HepG2 (cell line): ENCODE measurements around the gene CAMTA1. TPM values are rescaled to one million over a fixed set of nuclear protein-coding genes. Genes with fewer than 3 reads are reported as not detected.

Source experiments
- CCAR2 ChIP-seq: fragments of 200-400 bp; formaldehyde crosslinking; optimal IDR thresholded peaks from 2 replicates; pipeline ENCODE3; 2018; ENCODE audit warnings: low read depth, mild to moderate bottlenecking, low read length, moderate library complexity
- HOXA7 ChIP-seq: sonication (generic); formaldehyde crosslinking; IDR thresholded peaks from 2 replicates; pipeline ENCODE4 v1.8.1; 2022; ENCODE audit warnings: mild to moderate bottlenecking, missing genetic modification reagents, moderate library complexity
- KAT7 ChIP-seq: IDR thresholded peaks from 2 replicates; pipeline ENCODE4 v1.6.1; 2018; ENCODE audit warnings: borderline replicate concordance, missing compliant biosample characterization
- KDM6A ChIP-seq: IDR thresholded peaks from 2 replicates; pipeline ENCODE4 v1.6.1; 2016; ENCODE audit warnings: low read depth
- PLRG1 ChIP-seq: fragments of 450-650 bp; conservative IDR thresholded peaks from 2 replicates; pipeline ENCODE4 v1.6.1; 2016
- REXO4 ChIP-seq: sonication (generic); formaldehyde crosslinking; IDR thresholded peaks from 2 replicates; pipeline ENCODE4 v1.8.0; 2022; ENCODE audit warnings: missing genetic modification reagents, mild to moderate bottlenecking, borderline replicate concordance
- RXRA ChIP-seq: sonication (generic); formaldehyde crosslinking; IDR thresholded peaks from 2 replicates; pipeline ENCODE4 v1.5.1; 2020; ENCODE audit warnings: missing genetic modification reagents
- SIX4 ChIP-seq: sonication (generic); formaldehyde crosslinking; IDR thresholded peaks from 2 replicates; pipeline ENCODE4 v1.4.0; 2020; ENCODE audit warnings: missing genetic modification reagents
- SP2 ChIP-seq: sonication (generic); formaldehyde crosslinking; IDR thresholded peaks from 2 replicates; pipeline ENCODE4 v1.5.1; 2020; ENCODE audit warnings: mild to moderate bottlenecking, missing genetic modification reagents
- SP4 ChIP-seq: sonication (generic); formaldehyde crosslinking; IDR thresholded peaks from 2 replicates; pipeline ENCODE4 v1.8.1; 2023; ENCODE audit warnings: mild to moderate bottlenecking, missing genetic modification reagents
- SPEN ChIP-seq: sonication (generic); formaldehyde crosslinking; IDR thresholded peaks from 2 replicates; pipeline ENCODE4 v1.5.1; 2020; ENCODE audit warnings: low read depth, mild to moderate bottlenecking, missing genetic modification reagents
- SRSF9 ChIP-seq: fragments of 200-400 bp; formaldehyde crosslinking; IDR thresholded peaks from 2 replicates; pipeline ENCODE4 v1.6.1; 2018; ENCODE audit warnings: borderline replicate concordance, mild to moderate bottlenecking, low read depth, low read length; ENCODE audit not compliant: insufficient read depth, poor library complexity, severe bottlenecking
- SYNCRIP ChIP-seq: fragments of 200-400 bp; formaldehyde crosslinking; IDR thresholded peaks from 2 replicates; pipeline ENCODE4 v1.6.1; 2018; ENCODE audit warnings: mild to moderate bottlenecking, low read depth, low read length; ENCODE audit not compliant: insufficient read depth
- TBX3 ChIP-seq: fragments of 450-650 bp; IDR thresholded peaks from 2 replicates; pipeline ENCODE4 v1.6.1; 2017; ENCODE audit warnings: antibody characterized with exemption, mild to moderate bottlenecking, inconsistent platforms, borderline replicate concordance
- TEAD2 ChIP-seq: sonication (generic); formaldehyde crosslinking; IDR thresholded peaks from 2 replicates; pipeline ENCODE4 v1.9.0; 2021; ENCODE audit warnings: missing genetic modification reagents
- TOPORS ChIP-seq: sonication (generic); formaldehyde crosslinking; IDR thresholded peaks from 2 replicates; pipeline ENCODE4 v1.8.0; 2023; ENCODE audit warnings: mild to moderate bottlenecking, missing genetic modification reagents
- ZNF224 ChIP-seq: sonication (generic); formaldehyde crosslinking; IDR thresholded peaks from 2 replicates; pipeline ENCODE4 v1.5.0; 2020; ENCODE audit warnings: mild to moderate bottlenecking, missing genetic modification reagents
- ZNF30 ChIP-seq: sonication (generic); formaldehyde crosslinking; IDR thresholded peaks from 2 replicates; pipeline ENCODE4 v1.5.0; 2020; ENCODE audit warnings: mild to moderate bottlenecking, missing genetic modification reagents
- ZNF549 ChIP-seq: sonication (generic); formaldehyde crosslinking; IDR thresholded peaks from 2 replicates; pipeline ENCODE4 v1.5.0; 2020; ENCODE audit warnings: missing genetic modification reagents
- ZNF670 ChIP-seq: sonication (generic); formaldehyde crosslinking; IDR thresholded peaks from 2 replicates; pipeline ENCODE4 v1.8.0; 2022; ENCODE audit warnings: mild to moderate bottlenecking, missing genetic modification reagents, borderline replicate concordance
- ZNF7 ChIP-seq: IDR thresholded peaks from 2 replicates; pipeline ENCODE4 v1.6.1; 2016; ENCODE audit warnings: missing biosample characterization, missing genetic modification reagents
- ZNF841 ChIP-seq: sonication (generic); formaldehyde crosslinking; IDR thresholded peaks from 2 replicates; pipeline ENCODE4 v1.8.1; 2023; ENCODE audit warnings: missing genetic modification reagents, borderline replicate concordance
- polyA plus RNA-seq, 8 experiments: library from polyadenylated mRNA; depleted of rRNA in 3 of 8; stranded (reverse) in 7 of 8; unstranded in 1 of 8; fragments of >200 nt; fragmentation: Illumina TruSeq in 4 of 8; extraction: Trizol in 4 of 8; gene quantifications; 2 replicates each; pipeline versions ENCODE4 v1.2.1 to v1.2.3, GENCODE V29; 2011 to 2016; ENCODE audit warnings: low read depth in 4 of 8, missing spikeins in 1 of 8, mixed read lengths in 1 of 8; ENCODE audit not compliant: insufficient read depth in 1 of 8
- total RNA-seq, 5 experiments: library from RNA; depleted of rRNA; stranded (reverse); fragments of >200 nt; fragmentation: Illumina TruSeq; extraction: Trizol; gene quantifications; 2 replicates each; pipeline ENCODE4 v1.2.3, GENCODE V29; 2016; ENCODE audit warnings: low read depth in 1 of 5
- TF ChIP-seq, protein P1 (sequence below): sonication (generic); formaldehyde crosslinking; IDR thresholded peaks from 2 replicates; pipeline ENCODE4 v1.4.0; 2020; ENCODE audit warnings: missing genetic modification reagents
- TF ChIP-seq, protein P2 (sequence below): sonication (generic); formaldehyde crosslinking; IDR thresholded peaks from 2 replicates; pipeline ENCODE4 v1.4.0; 2020; ENCODE audit warnings: missing genetic modification reagents, borderline replicate concordance
- TF ChIP-seq, protein P3 (sequence below): sonication (generic); formaldehyde crosslinking; conservative IDR thresholded peaks from 2 replicates; pipeline ENCODE4 v1.4.0; 2020; ENCODE audit warnings: missing genetic modification reagents
- TF ChIP-seq, protein P4 (sequence below): IDR thresholded peaks from 2 replicates; pipeline ENCODE4 v1.6.1; 2016

CAMTA1 gene
- total and polyA plus RNA-seq, 2 of the 13 experiments (the other 11 are each of a cell fraction or from before 2014, with no cell fraction given): 25.0 to 36.4 TPM

DNA sequence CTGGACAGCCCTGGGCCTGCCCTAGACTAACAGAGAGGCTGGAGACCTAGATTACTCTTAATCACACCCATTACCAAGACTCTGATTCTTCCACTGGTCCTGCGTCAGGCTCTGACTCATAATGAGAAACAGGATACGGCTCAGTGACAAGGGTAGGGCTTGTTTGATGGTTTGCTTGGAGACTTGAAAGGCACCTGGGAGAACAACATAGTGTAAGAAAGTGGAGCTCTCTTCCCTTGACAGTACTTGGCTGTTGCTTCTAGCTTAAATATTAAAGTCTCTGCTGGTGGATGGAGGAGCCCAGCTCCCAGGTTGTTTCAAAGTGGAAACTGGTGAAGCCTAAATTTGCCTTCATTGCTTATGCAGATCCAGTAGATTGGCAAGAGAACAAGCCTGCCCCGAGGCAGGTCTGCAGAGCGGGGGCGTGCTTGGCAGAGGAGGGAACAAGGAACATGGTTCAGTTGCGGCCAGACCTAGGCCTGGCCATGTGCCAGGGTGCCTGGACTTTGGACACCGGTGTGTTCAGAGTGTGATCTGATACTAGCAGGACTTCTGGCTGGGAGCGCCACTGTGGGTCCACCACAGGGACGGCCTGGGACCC is 480.6 kb downstream of the CAMTA1 start (continued):
- TF ChIP-seq ZNF841 (CRISPR knock-in tag) (no peak), SPEN (peak; percentile 45; the same call in 1 of the 2 replicates), HOXA7 (CRISPR knock-in tag) (no peak), ZNF30 (CRISPR knock-in tag) (no peak), TBX3 (no peak), SRSF9 (no peak), ZNF670 (CRISPR knock-in tag) (no peak), SP4 (CRISPR knock-in tag) (0 out of 2 replicates have a peak, but pooled peaks have one; percentile 5), SIX4 (CRISPR knock-in tag) (0 out of 2 replicates have a peak, but pooled peaks have one; percentile 52), SYNCRIP (no peak), KAT7 (CRISPR knock-in tag) (no peak), ZNF549 (CRISPR knock-in tag) (peak; percentile 91), CCAR2 (no peak), ZNF224 (no peak), TOPORS (CRISPR knock-in tag) (no peak), ZNF7 (CRISPR knock-in tag) (no peak), TEAD2 (CRISPR knock-in tag) (no peak), RXRA (peak; percentile 46; the same call in 1 of the 2 replicates), REXO4 (no peak), KDM6A (0 out of 2 replicates have a peak, but pooled peaks have one; percentile 18), SP2 (CRISPR knock-in tag) (peak; percentile 23; the same call in 1 of the 2 replicates), PLRG1 (no peak)
- TF ChIP-seq, protein P1, sequence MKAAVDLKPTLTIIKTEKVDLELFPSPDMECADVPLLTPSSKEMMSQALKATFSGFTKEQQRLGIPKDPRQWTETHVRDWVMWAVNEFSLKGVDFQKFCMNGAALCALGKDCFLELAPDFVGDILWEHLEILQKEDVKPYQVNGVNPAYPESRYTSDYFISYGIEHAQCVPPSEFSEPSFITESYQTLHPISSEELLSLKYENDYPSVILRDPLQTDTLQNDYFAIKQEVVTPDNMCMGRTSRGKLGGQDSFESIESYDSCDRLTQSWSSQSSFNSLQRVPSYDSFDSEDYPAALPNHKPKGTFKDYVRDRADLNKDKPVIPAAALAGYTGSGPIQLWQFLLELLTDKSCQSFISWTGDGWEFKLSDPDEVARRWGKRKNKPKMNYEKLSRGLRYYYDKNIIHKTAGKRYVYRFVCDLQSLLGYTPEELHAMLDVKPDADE (CRISPR knock-in tag): no peak
- TF ChIP-seq, protein P2, sequence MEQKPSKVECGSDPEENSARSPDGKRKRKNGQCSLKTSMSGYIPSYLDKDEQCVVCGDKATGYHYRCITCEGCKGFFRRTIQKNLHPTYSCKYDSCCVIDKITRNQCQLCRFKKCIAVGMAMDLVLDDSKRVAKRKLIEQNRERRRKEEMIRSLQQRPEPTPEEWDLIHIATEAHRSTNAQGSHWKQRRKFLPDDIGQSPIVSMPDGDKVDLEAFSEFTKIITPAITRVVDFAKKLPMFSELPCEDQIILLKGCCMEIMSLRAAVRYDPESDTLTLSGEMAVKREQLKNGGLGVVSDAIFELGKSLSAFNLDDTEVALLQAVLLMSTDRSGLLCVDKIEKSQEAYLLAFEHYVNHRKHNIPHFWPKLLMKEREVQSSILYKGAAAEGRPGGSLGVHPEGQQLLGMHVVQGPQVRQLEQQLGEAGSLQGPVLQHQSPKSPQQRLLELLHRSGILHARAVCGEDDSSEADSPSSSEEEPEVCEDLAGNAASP: peak; percentile 60; the same call in 1 of the 2 replicates
- TF ChIP-seq, protein P3, sequence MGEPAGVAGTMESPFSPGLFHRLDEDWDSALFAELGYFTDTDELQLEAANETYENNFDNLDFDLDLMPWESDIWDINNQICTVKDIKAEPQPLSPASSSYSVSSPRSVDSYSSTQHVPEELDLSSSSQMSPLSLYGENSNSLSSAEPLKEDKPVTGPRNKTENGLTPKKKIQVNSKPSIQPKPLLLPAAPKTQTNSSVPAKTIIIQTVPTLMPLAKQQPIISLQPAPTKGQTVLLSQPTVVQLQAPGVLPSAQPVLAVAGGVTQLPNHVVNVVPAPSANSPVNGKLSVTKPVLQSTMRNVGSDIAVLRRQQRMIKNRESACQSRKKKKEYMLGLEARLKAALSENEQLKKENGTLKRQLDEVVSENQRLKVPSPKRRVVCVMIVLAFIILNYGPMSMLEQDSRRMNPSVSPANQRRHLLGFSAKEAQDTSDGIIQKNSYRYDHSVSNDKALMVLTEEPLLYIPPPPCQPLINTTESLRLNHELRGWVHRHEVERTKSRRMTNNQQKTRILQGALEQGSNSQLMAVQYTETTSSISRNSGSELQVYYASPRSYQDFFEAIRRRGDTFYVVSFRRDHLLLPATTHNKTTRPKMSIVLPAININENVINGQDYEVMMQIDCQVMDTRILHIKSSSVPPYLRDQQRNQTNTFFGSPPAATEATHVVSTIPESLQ (CRISPR knock-in tag): no peak
- TF ChIP-seq, protein P4, sequence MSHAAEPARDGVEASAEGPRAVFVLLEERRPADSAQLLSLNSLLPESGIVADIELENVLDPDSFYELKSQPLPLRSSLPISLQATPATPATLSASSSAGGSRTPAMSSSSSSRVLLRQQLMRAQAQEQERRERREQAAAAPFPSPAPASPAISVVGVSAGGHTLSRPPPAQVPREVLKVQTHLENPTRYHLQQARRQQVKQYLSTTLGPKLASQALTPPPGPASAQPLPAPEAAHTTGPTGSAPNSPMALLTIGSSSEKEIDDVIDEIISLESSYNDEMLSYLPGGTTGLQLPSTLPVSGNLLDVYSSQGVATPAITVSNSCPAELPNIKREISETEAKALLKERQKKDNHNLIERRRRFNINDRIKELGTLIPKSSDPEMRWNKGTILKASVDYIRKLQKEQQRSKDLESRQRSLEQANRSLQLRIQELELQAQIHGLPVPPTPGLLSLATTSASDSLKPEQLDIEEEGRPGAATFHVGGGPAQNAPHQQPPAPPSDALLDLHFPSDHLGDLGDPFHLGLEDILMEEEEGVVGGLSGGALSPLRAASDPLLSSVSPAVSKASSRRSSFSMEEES (CRISPR knock-in tag): peak; percentile 24; the same call in 1 of the 2 replicates
